Measurements from ENCODE around the gene ZNF74.
A peak's percentile ranks its signal among the peaks of the same experiment; 100 is the strongest.

ZNF74 gene

DNA sequence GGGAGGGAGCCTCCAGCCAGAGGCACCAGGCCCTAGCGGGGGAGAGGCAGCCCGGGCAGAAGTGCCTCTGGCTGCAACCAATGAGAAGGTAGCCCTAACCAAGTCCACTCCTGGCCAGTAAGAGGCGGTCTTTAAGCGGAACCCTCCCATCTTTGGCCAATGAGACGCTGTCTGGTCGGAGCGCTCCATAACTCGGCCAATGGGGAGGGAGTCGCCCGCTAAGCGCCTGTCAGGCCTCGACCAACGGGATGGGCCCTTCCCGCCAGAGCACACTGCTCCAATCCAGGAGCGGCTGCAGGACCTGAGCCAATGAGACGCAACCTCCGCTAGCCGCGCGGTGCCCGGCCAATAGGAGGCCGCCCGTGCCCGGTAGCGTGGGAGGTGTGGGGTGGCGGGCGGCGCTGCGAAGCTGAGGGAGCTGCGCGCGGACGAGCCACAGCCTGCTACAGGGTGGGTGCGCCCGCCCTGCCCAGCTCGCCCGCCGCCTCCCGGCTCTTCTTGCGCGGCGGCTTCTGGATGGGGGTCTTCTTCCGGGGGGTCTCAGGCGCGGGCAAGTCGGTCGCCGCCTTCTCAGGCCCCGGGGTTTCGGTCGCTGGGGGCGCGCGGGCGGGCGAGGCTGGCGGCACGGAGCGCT lies 31.1 kb downstream of the ZNF74 start:
- Mint-ChIP-seq H3K9me3 (no peaks in the 10 kb centered on the region), H3K4me3 (peak overlapping the region; percentile 67), H3K4me1 (ENCODE audit: low read depth) (peaks cover 11% of the 10 kb centered on the region), H3K27me3 (peaks cover 67% of the 10 kb centered on the region), H3K27ac (no peak overlapping the region), H3K36me3 (ENCODE audit: low read depth) (no peaks in the 10 kb centered on the region)
- intact Hi-C loops (cut with micrococcal nuclease): no loop called here

DNA sequence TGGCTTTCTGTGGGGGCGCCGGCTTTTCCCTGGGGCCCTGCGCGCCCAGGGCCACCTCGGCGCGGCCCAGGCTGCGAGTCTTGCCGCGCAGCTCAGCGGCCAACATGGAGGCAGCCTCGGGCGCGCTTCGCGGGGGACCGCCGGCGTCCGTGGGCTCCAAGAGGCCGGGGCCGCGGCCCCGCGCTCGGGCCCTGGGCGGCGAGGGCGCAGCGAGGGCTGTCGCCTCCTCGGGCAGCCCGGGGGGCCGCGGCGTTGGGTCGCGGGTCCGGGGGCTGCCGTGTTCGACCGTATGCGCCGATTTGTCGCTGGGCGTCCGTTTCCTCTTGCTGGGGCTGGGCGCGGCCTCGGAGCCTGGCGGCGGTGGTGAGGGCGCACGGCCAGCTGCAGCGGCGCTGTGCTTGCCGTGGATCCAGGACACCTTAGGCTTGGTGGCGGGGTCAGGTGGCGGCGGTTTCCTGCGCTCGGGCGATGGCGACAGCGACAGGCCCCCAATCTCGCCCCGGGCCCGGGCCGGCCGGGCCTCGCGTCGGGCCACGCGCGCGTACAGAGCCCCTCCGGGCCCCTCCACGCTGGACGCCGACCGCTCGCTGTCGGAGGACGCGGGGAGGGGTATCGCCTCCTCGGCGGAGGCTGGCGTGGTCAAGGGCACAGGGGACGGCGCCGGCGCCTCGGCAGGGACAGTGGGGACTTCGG lies 31.8 kb downstream of the ZNF74 start:
- peaks cover 73% of the 10 kb centered on the region for H3K27me3 Mint-ChIP-seq
- no peaks in the 10 kb centered on the region for H3K9me3 Mint-ChIP-seq
- intact Hi-C loops (cut with micrococcal nuclease): no loop called here
- H3K36me3 Mint-ChIP-seq (ENCODE audit: low read depth): no peaks in the 10 kb centered on the region
- no peak overlapping the region for H3K27ac Mint-ChIP-seq
- H3K4me3 Mint-ChIP-seq: no peak overlapping the region
- peaks cover 18% of the 10 kb centered on the region for H3K4me1 Mint-ChIP-seq (ENCODE audit: low read depth)

DNA sequence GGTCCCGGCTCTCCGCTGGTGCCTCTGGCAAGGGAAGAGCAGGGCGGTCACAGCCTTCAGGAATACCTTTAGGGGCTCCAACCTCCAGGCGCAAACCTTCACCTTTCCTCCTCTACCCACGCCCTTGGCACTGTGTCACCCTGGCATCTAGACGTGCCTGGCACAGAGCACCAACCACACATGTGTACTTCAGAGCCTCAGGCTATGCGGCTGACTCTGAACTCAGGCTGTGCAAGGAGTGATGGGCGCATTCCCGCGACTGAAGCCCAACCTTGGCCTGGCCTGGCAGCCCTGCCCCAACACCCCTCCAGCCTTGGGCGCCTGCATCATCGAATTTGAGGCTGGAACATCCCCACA lies 32.3 kb downstream of the ZNF74 start:
- no peaks in the 10 kb centered on the region for H3K36me3 Mint-ChIP-seq (ENCODE audit: low read depth)
- intact Hi-C loops (cut with micrococcal nuclease): no loop called here
- no peak overlapping the region for H3K4me3 Mint-ChIP-seq
- peaks cover 23% of the 10 kb centered on the region for H3K4me1 Mint-ChIP-seq (ENCODE audit: low read depth)
- no peak overlapping the region for H3K27ac Mint-ChIP-seq
- peaks cover 79% of the 10 kb centered on the region for H3K27me3 Mint-ChIP-seq
- no peaks in the 10 kb centered on the region for H3K9me3 Mint-ChIP-seq

DNA sequence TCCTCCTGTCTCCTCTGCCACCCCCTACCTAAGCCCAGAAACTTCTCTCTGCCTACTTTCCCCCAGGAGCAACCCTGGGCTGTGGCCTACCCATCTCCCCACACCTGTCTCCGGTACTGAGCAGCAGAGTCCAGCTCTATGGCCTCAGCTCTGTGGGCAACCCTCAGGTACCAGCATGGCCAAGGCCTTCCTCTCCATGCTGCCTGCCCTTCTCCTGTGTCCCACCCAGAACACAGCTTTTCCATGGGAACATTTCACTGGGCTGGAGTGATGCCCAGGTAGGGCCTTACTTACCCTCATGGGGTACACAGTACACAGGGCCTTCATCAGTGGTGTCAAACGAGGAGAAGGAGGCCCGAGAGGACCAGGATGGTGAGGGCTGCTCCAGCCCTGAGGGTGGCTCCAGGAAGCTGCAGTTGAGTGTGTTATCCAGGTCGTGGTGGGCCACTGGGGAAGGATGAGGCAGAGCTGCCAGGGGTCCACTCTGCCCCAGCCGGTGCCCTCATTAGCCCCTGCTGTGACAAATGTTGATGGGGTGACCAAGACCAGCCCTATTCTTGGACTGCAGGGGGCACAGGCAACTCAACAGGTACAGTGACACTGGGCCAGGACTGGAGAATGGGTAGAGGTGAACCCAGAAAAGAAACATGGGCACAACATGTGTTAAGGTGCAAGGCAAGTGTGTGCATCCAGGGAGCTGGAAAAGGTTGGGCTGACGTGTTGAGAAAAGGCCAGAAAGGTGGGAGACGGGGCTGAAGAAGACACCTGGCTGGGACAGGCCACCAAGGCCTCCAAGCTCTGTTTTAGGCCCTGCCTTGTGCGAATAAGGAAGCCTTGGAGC lies 33.4 kb downstream of the ZNF74 start:
- H3K4me1 Mint-ChIP-seq (ENCODE audit: low read depth): peaks cover 33% of the 10 kb centered on the region
- H3K27me3 Mint-ChIP-seq: peaks cover 90% of the 10 kb centered on the region
- no peaks in the 10 kb centered on the region for H3K9me3 Mint-ChIP-seq
- H3K4me3 Mint-ChIP-seq: no peak overlapping the region
- intact Hi-C loops (cut with micrococcal nuclease): no loop called here
- H3K36me3 Mint-ChIP-seq (ENCODE audit: low read depth): no peaks in the 10 kb centered on the region
- H3K27ac Mint-ChIP-seq: no peak overlapping the region

DNA sequence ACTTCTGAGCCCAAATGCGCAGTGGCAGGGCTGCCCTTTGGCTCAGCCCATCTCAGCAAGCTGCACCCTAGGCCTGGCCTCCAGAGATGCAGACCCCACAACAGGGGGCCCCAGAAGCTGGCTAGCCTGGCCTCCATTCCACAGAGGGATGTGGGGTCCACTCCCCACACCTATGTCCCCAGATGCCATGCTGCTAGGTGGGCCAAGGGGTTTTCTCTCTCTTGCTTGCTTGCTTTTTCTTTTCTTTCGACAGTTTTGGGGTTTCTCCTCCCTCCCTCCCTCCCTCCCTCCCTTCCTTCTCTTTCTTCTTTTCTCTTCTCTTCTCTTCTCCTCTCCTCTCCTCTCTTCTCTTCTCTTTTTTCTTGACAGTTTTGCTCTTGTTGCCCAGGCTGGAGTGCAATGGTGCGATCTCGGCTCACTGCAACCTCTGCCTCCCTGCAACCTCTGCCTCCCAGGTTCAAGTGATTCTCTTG lies 34.0 kb downstream of the ZNF74 start:
- peaks cover 34% of the 10 kb centered on the region for H3K4me1 Mint-ChIP-seq (ENCODE audit: low read depth)
- H3K36me3 Mint-ChIP-seq (ENCODE audit: low read depth): no peaks in the 10 kb centered on the region
- no peaks in the 10 kb centered on the region for H3K9me3 Mint-ChIP-seq
- no peak overlapping the region for H3K4me3 Mint-ChIP-seq
- peak overlapping the region; percentile 11 for H3K27ac Mint-ChIP-seq
- intact Hi-C loops (cut with micrococcal nuclease): no loop called here
- peaks cover 93% of the 10 kb centered on the region for H3K27me3 Mint-ChIP-seq

DNA sequence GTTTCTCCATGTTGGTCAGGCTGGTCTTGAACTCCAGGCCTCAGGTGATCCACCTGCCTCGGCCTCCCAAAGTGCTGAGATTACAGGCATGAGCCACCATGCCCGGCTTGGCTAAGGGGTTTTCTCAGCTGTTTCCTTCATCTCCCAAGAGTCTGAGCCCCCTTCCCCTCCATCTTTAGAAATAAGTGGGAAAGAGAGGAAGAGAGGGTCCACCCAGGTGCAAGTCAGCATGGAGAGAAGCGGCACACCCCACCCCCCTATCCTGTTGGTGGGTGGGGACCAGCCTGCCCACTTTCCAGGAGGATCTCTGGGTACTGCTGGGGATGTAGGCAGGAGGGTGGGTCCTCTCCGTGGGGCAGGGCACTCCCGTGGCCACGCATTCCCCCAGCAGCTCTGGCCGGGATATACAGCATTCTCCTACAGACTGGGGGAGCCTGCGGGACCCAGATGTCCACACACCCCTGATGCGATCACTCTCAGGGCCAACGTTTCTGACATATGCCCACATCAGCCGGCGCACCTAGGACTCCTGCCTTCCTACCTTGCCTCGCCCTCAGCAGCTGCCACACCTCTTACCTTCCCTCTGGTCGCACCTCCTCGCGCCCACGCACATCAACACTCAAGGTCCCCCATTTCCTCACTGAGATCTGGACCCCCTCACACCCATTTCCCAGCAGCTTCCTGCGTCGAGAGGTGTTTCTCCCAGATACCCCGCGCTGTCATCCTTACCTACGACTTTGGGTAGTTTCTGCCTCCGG lies 34.7 kb downstream of the ZNF74 start:
- intact Hi-C loops (cut with micrococcal nuclease): loop anchor here (1.0 kb wide), 1 partner anchor 28 kb away; no protein-coding TSS in a partner anchor
- peak overlapping the region; percentile 11 for H3K27ac Mint-ChIP-seq

DNA sequence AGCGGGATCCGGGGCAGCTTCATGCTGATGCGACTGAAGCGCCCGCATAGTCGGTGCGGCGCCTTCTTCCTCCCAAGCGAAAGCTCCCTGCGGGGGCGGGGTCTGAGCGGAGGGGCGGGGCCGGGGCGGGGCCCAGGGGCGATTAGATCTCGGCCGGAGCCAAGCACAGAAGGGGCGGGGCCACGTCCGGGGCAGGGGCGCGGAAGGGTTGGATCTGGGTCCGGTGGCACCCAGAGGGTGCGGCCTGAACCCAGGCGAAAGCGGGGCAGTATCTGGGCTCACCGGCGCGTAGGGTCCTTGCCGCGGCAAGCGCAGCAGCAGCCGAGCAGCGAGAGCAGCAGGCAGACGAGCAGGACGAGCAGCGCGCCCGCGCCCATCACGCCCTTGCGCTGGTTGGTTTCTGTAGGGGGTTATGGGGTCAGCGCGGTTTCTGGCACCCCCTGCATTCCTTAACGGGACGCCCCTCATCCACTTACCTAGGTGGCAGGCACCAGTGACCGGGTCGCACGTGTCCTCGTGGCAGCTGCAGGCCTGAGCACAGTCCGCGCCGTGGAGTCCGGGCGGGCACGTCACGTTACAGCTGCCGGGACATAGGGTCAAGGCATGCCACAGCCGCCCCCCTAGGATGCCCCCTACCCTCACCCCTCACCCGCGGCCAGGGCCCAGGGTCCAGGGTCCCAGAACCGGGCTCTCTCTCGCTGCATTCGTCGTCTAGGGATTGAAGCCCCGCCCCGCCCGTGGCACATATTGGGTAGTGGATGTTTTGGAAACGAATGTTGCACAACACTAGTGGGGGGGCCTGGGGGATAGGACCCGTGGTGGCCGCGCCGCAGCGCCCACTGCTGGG lies 35.5 kb downstream of the ZNF74 start:
- peak overlapping the region; percentile 74 for H3K4me3 Mint-ChIP-seq
- H3K27me3 Mint-ChIP-seq: peaks cover 93% of the 10 kb centered on the region
- H3K27ac Mint-ChIP-seq: no peak overlapping the region
- intact Hi-C loops (cut with micrococcal nuclease): loop anchor here (1.0 kb wide), 1 partner anchor 27 kb away; no protein-coding TSS in a partner anchor
- no peaks in the 10 kb centered on the region for H3K36me3 Mint-ChIP-seq (ENCODE audit: low read depth)
- no peaks in the 10 kb centered on the region for H3K9me3 Mint-ChIP-seq
- H3K4me1 Mint-ChIP-seq (ENCODE audit: low read depth): peaks cover 34% of the 10 kb centered on the region

More for the DNA sequence above, 34.7 kb downstream of the ZNF74 start:
- Mint-ChIP-seq H3K36me3 (ENCODE audit: low read depth) (no peaks in the 10 kb centered on the region), H3K4me1 (ENCODE audit: low read depth) (peaks cover 34% of the 10 kb centered on the region), H3K4me3 (peak overlapping the region; percentile 74), H3K27me3 (peaks cover 93% of the 10 kb centered on the region), H3K9me3 (no peaks in the 10 kb centered on the region)

DNA sequence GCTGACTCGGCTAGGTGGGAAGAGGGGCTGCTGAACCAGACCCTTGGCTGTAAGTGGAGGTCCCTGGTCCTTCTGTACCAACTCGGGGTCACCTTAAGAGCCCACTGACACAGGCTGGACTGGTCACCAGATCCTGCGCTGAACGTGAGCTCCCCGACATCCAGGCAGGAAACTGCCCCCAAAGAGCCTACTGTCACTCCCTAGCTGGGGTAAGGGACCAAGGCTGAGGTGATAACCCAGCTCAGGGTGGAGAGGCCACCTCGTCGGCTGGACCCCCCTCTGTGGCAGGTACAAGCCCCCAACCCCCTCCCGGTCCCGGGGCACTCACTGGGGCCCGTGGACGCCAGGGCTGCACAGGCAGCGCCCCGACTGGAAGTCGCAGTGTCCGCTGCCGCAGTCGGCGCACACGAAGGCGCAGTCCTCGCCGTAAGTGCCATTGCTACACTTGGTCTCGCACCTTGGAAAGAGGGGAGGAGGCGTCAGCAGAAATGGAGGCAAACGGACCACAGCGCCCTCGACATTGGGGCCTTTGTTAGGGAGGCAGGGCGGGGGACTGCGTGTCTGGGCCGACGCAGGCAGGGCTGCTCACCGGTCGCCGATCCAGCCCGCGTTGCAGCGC lies 36.3 kb downstream of the ZNF74 start:
- Mint-ChIP-seq H3K4me3 (peak overlapping the region; percentile 74), H3K27me3 (peaks cover 93% of the 10 kb centered on the region), H3K4me1 (ENCODE audit: low read depth) (peaks cover 34% of the 10 kb centered on the region), H3K9me3 (no peaks in the 10 kb centered on the region), H3K36me3 (ENCODE audit: low read depth) (no peaks in the 10 kb centered on the region), H3K27ac (no peak overlapping the region)
- intact Hi-C loops (cut with micrococcal nuclease): no loop called here

DNA sequence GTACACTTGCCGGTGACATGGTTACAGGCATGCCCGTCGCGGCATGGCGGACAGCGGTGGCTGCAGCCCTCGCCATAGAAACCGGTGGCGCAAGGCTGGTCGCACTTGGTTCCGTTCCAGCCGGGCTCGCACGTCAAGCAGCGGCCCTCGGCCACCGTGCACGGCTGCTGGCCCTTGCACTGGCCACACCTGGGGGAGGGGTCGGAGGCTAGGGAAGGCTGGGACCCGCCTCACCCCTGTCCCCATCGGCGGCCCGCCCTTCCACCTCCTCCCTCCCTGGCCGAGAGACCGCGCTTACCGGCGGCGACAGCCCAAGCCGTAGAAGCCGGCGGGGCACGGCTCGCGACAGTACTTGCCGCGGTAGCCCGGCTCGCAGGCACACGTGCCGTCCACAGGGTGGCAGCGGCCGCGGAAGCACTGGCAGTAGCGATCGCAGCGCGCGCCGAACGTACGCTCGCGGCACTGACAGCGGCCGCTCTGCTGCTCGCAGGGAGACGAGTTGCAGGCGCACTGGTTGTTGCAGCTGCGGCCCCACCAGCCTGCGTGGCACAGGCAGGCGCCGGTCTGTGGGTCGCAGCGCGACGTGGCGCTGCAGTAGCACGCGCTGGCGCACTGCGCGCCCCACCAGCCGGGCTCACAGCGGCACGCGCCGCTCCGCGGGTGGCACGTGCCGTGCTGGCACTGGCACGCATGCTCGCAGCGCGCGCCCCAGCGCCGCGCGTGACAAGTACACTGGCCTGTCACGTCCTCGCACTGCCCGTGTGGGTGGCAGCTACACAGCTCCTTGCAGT lies 37.0 kb downstream of the ZNF74 start:
- H3K4me3 Mint-ChIP-seq: peak overlapping the region; percentile 72
- intact Hi-C loops (cut with micrococcal nuclease): no loop called here
- peaks cover 34% of the 10 kb centered on the region for H3K4me1 Mint-ChIP-seq (ENCODE audit: low read depth)
- H3K27me3 Mint-ChIP-seq: peaks cover 99% of the 10 kb centered on the region
- no peak overlapping the region for H3K27ac Mint-ChIP-seq
- no peaks in the 10 kb centered on the region for H3K9me3 Mint-ChIP-seq
- H3K36me3 Mint-ChIP-seq (ENCODE audit: low read depth): no peaks in the 10 kb centered on the region

DNA sequence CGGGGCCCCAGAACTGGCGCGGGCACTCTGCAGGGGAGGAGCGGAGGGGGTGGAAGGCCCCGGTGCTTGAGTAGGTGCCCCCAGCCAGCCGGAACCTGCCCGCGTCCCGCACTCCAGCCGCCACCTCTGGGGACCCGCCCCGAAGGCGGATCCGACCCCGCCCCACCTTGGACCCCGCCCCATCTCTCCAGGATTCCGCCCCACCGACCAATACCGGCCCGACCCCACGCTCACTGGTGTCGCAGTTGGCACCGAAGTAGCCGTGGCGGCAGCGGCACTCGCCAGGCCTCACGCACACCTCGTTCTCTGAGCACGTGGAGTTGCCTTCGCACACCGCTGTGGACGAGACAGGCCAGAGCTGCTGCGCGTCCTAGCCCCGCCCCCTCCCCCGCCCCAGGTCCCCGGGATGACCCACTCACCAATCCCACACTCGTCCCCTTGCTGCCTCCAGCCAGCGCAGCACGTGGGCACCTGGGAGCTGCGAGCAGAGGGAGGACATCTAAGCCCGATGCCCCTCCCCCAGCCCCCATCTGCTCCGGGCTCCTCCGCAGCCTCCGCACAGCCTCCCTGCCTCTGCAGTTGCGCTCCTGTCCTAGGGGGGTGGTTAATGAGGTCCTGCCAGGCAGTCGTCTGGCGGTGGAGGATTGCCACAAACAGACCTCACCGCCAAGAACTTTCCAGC lies 37.7 kb downstream of the ZNF74 start:
- Mint-ChIP-seq H3K27ac (no peak overlapping the region), H3K27me3 (peaks cover 96% of the 10 kb centered on the region), H3K36me3 (ENCODE audit: low read depth) (no peaks in the 10 kb centered on the region), H3K4me3 (peak overlapping the region; percentile 72), H3K4me1 (ENCODE audit: low read depth) (peaks cover 35% of the 10 kb centered on the region), H3K9me3 (no peaks in the 10 kb centered on the region)
- intact Hi-C loops (cut with micrococcal nuclease): no loop called here

DNA sequence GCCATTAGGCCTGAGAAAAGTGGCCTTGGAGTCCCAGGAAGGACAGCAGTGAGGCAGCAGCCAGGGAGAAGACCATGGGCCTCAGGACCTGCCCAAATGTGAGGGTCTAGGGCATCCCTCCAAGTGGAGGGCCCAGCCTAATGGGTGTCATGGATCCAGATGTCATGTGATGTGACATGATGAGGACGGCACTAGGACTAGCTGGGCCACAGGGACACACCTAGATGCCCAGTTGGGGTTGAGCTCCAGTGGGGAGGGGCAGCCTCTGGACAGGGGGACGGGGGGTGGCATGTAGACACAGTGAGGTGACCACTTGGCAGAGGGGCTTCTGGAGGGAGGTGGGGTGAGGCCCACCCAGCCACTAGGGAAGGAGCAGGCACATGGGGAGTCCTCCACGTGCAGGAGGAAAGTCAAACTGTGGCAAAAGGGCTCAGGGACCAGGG lies 38.3 kb downstream of the ZNF74 start:
- Mint-ChIP-seq H3K27ac (no peak overlapping the region), H3K9me3 (no peaks in the 10 kb centered on the region), H3K27me3 (peaks cover 96% of the 10 kb centered on the region), H3K4me1 (ENCODE audit: low read depth) (peaks cover 41% of the 10 kb centered on the region), H3K4me3 (no peak overlapping the region), H3K36me3 (ENCODE audit: low read depth) (no peaks in the 10 kb centered on the region)
- intact Hi-C loops (cut with micrococcal nuclease): no loop called here
